RWPE1 (cell line): Measurements from ENCODE around the gene DNAJC7.
A peak's percentile ranks its signal among the peaks of the same experiment; 100 is the strongest.

Source experiments
- CTCF ChIA-PET: fragments of 350-600 bp; sonication (Branson Sonifier 250); formaldehyde crosslinking; extraction: SDS; loops from one replicate; lab custom pipeline; 2021; lab: Yijun Ruan, JAX
- POLR2A ChIA-PET: fragments of 400-600 bp; formaldehyde crosslinking; extraction: SDS; loops from one replicate; lab custom pipeline; 2020; ENCODE audit warnings: antibody characterized with exemption; ENCODE audit not compliant: low non-redundant PET; lab: Yijun Ruan, JAX
- DNase-seq: peaks from one replicate; pipeline ENCODE4 v3.0.0; 2012; ENCODE audit warnings: low spot score
- H3K27ac ChIP-seq: fragments of 450-650 bp; 2 replicates; pipeline ENCODE4 v1.5.1; 2017
- CTCF ChIP-seq: fragments of 450-650 bp; conservative IDR thresholded peaks from 2 replicates; pipeline ENCODE4 v1.5.1; 2017; ENCODE audit warnings: low read depth, mild to moderate bottlenecking

DNAJC7 gene

DNA sequence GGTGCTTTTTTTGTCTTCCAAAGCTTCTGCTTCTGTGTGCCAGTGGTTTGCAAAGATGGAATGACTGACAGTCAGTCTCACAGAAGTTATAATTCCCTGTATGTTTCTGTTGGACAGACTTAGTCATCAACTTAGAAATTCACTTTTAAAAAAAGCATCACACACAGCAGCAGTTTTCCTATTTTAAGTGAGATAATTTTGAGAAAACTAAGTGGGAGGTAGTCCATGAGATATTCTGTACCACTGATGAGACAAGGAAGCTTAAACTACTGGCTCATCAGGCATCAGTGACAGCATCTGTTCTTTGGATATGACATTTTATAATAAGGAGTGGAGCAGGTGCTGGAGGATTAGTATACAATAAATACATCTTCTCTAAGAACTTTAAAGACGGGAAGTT, 30.6 kb downstream of the DNAJC7 start:
- CTCF ChIA-PET: interaction anchor here (0.7 kb wide), 1 partner anchor 38 kb away, joined by 4 read pairs; no protein-coding TSS in a partner anchor

DNA sequence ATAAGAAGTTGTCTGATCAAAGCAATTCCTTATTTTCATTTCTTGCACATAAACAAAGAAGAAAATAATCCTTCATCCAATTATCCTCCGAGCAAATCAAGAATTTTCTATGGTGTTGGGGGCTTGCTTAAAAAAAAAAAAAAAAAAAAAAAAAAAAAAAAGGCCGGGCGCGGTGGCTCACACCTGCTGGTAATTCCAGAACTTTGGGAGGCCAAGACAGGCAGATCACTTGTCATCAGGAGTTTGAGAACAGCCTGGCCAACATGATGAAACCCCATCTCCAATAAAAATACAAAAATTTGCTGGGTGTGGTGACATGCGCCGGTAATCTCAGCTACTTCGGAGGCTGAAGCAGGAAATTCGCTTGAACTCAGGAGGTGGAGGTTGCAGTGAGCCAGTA, 31.3 kb downstream of the DNAJC7 start:
- CTCF ChIA-PET: interaction anchor here (0.6 to 0.9 kb wide), 3 partner anchors 9 to 290 kb away, joined by 3 to 4 read pairs (median 3); partner anchors contain the start of gene NKIRAS2
- POLR2A ChIA-PET: interaction anchor here (0.6 kb wide), 1 partner anchor 613 kb away, joined by 3 read pairs; no protein-coding TSS in a partner anchor
- DNase-seq: no peak
- H3K27ac ChIP-seq: no peak overlapping the region
- no peak for TF ChIP-seq CTCF

More for the DNA sequence above, 30.6 kb downstream of the DNAJC7 start:
- POLR2A ChIA-PET: interaction anchor here (0.5 kb wide), 1 partner anchor 23 kb away, joined by 4 read pairs; no protein-coding TSS in a partner anchor
- no peak for DNase-seq
- no peak for TF ChIP-seq CTCF
- H3K27ac ChIP-seq: no peak overlapping the region

GRCh38 chr17:41984454-41984853, 32.8 kb downstream of the DNAJC7 start:
- DNase-seq: no peak
- H3K27ac ChIP-seq: no peak overlapping the region
- CTCF ChIA-PET: interaction anchor here (0.8 kb wide), 1 partner anchor 21 kb away, joined by 5 read pairs; no protein-coding TSS in a partner anchor
- POLR2A ChIA-PET: no interaction called here
- TF ChIP-seq CTCF: no peak

- CTCF ChIA-PET: interaction anchor here (0.5 to 1.1 kb wide), 3 partner anchors 19 to 178 kb away, joined by 4 to 5 read pairs (median 4); no protein-coding TSS in a partner anchor
- POLR2A ChIA-PET: interaction anchor here (0.6 kb wide), 1 partner anchor 16 kb away, joined by 4 read pairs; no protein-coding TSS in a partner anchor
- no peak for DNase-seq
- no peak overlapping the region; the same call in 1 of the 2 replicates for H3K27ac ChIP-seq
- no peak for TF ChIP-seq CTCF
Measured at GRCh38 chr17:41982026-41982760, 35.0 kb downstream of the DNAJC7 start.

GRCh38 chr17:41977991-41978390, 39.2 kb downstream of the DNAJC7 start:
- H3K27ac ChIP-seq: peak overlapping the region; percentile 49
- ChIA-PET CTCF (no interaction called here), POLR2A (no interaction called here)
- TF ChIP-seq CTCF: no peak
- DNase-seq: no peak

- H3K27ac ChIP-seq: peak overlapping the region; percentile 56
- TF ChIP-seq CTCF: no peak
- DNase-seq: no peak
- ChIA-PET POLR2A (interaction anchor here (0.8 kb wide), 1 partner anchor 9 kb away, joined by 3 read pairs; no protein-coding TSS in a partner anchor), CTCF (interaction anchor here (0.6 kb wide), 2 partner anchors 720 to 1349 kb away, joined by 6 read pairs; no protein-coding TSS in a partner anchor)
Measured at GRCh38 chr17:41976142-41976768, 41.0 kb downstream of the DNAJC7 start.
